ENCODE measurements around the gene PER3. TPM values are rescaled to one million over a fixed set of nuclear protein-coding genes. Genes with fewer than 3 reads are reported as not detected.

Gene PER3
- total RNA-seq, 2 donors from 2014 or later, result 3.9 to 6.3 TPM

DNA sequence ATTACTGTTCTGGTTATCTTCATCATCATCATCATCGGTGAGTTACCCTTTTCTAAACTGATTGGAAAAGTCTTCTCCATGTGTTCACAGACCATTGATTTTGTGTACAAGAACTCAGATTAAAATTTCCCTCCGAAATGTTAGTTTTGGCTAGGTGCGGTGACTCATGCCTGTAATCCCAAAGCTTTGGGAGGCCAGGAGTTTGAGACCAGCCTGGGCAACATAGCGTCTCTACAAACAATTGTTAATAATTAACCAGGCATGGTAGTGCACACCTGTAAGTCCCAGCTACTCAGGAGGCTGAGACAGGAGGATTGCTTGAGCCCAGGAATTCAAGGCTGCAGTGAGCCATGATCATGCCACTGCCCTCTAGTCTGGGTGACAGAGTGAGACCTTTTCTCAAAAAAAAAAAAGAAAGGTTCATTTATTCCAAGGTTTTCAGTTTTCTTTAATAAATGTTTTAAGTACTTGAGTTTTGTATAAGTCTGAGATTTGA is 5.9 kb upstream of the PER3 start:
- WGBS, 2 experiments (ENCODE audit: insufficient coverage in 1 of 2, insufficient read length in 1 of 2), result 96 to 98% methylated on average over 4 of the region's 4 CpGs
- Histone ChIP-seq H3K9me3 (ENCODE audit: control insufficient read depth, low read length) (no peaks in the 10 kb centered on the region), H3K27ac (ENCODE audit: low read depth, low read length) (no peak overlapping the region), H3K27me3 (ENCODE audit: control insufficient read depth, insufficient read depth, low read length, poor library complexity, severe bottlenecking) (no peaks in the 10 kb centered on the region), H3K4me3 (ENCODE audit: low read length) (no peak overlapping the region), H3K9ac (ENCODE audit: extremely low read depth, low read length, poor library complexity, severe bottlenecking) (no peak overlapping the region), H3K4me1 (ENCODE audit: control insufficient read depth, insufficient read depth, low read length) (no peaks in the 10 kb centered on the region), H3K36me3 (ENCODE audit: control insufficient read depth, insufficient read depth, low read length) (peaks cover 72% of the 10 kb centered on the region)
- Mint-ChIP-seq H3K27me3 (ENCODE audit: insufficient read depth) (no peaks in the 10 kb centered on the region), H3K4me3 (no peak overlapping the region), H3K9me3 (no peaks in the 10 kb centered on the region), H3K36me3 (ENCODE audit: low read depth) (peaks cover 71% of the 10 kb centered on the region), H3K27ac (no peak overlapping the region), H3K4me1 (no peaks in the 10 kb centered on the region)
- DNase-seq, result no peak
- TF ChIP-seq, protein P1, sequence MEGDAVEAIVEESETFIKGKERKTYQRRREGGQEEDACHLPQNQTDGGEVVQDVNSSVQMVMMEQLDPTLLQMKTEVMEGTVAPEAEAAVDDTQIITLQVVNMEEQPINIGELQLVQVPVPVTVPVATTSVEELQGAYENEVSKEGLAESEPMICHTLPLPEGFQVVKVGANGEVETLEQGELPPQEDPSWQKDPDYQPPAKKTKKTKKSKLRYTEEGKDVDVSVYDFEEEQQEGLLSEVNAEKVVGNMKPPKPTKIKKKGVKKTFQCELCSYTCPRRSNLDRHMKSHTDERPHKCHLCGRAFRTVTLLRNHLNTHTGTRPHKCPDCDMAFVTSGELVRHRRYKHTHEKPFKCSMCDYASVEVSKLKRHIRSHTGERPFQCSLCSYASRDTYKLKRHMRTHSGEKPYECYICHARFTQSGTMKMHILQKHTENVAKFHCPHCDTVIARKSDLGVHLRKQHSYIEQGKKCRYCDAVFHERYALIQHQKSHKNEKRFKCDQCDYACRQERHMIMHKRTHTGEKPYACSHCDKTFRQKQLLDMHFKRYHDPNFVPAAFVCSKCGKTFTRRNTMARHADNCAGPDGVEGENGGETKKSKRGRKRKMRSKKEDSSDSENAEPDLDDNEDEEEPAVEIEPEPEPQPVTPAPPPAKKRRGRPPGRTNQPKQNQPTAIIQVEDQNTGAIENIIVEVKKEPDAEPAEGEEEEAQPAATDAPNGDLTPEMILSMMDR (conservative IDR thresholded peaks at IDR 0.05), result no peak

DNA sequence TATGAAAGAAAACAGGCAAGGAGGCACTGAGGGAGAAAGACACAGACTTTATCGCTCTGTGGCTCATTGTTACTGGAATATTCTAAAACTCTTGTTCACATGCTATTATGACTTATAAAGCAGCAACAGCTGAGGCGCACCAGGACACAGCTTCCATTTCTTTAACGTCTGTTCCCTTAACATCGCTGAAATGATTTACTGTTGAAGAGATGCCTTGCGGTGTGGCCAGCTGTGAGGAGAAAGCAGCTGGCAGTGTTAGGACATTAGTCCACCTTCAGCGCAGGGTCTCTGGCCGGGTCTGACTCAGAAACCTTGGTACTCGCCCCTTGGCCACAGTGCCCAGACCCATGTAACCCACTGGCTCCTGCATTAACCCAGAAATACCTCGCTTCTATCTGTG is 3.1 kb upstream of the PER3 start:
- no peak overlapping the region for H3K4me3 Mint-ChIP-seq
- WGBS, 2 experiments (ENCODE audit: insufficient coverage in 1 of 2, insufficient read length in 1 of 2), result 95 to 97% methylated on average over 8 to 9 of the region's 9 CpGs
- H3K4me3 ChIP-seq (ENCODE audit: low read length), result no peak overlapping the region

DNA sequence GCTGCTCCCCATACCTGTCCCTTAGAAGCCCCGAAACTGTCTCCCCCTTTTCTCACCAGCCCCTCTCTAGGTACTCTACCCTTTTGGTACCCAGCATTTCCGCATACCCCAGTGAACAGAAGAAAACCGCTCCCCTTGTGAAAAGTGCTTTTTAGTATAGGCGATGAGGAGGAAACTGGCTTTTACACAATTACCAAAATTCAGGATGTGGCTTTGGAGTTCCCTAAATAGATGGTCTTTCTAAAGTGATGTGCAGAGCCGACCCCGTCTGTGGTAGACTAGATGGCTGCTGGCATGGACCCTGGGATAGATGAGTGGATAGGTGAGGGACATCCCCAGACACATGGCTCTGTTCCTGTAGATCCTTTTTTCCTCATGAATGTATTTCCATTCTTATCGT is 2.6 kb upstream of the PER3 start:
- Histone ChIP-seq H3K27ac (ENCODE audit: low read depth, low read length) (no peak overlapping the region), H3K4me3 (ENCODE audit: low read length) (no peak overlapping the region), H3K36me3 (ENCODE audit: control insufficient read depth, insufficient read depth, low read length) (peaks cover 51% of the 10 kb centered on the region), H3K27me3 (ENCODE audit: control insufficient read depth, insufficient read depth, low read length, poor library complexity, severe bottlenecking) (no peaks in the 10 kb centered on the region), H3K4me1 (ENCODE audit: control insufficient read depth, insufficient read depth, low read length) (no peaks in the 10 kb centered on the region), H3K9ac (ENCODE audit: extremely low read depth, low read length, poor library complexity, severe bottlenecking) (no peak overlapping the region), H3K9me3 (ENCODE audit: control insufficient read depth, low read length) (peaks cover 7% of the 10 kb centered on the region)
- TF ChIP-seq, protein P1 (conservative IDR thresholded peaks at IDR 0.05), result no peak
- WGBS, 2 experiments (ENCODE audit: insufficient coverage in 1 of 2, insufficient read length in 1 of 2), result 91% methylated on average over 5 to 7 of the region's 7 CpGs
- Mint-ChIP-seq H3K4me1 (no peaks in the 10 kb centered on the region), H3K36me3 (ENCODE audit: low read depth) (peaks cover 59% of the 10 kb centered on the region), H3K27ac (no peak overlapping the region), H3K27me3 (ENCODE audit: insufficient read depth) (peaks cover 11% of the 10 kb centered on the region), H3K9me3 (peaks cover 11% of the 10 kb centered on the region), H3K4me3 (no peak overlapping the region)
- no peak for DNase-seq

More for the DNA sequence above, 3.1 kb upstream of the PER3 start:
- TF ChIP-seq, protein P1 (conservative IDR thresholded peaks at IDR 0.05), result no peak
- no peaks in the 10 kb centered on the region for H3K27me3 ChIP-seq (ENCODE audit: control insufficient read depth, insufficient read depth, low read length, poor library complexity, severe bottlenecking)
- no peaks in the 10 kb centered on the region for H3K4me1 ChIP-seq (ENCODE audit: control insufficient read depth, insufficient read depth, low read length)
- Mint-ChIP-seq H3K9me3 (peaks cover 11% of the 10 kb centered on the region), H3K4me1 (no peaks in the 10 kb centered on the region), H3K36me3 (ENCODE audit: low read depth) (peaks cover 60% of the 10 kb centered on the region), H3K27me3 (ENCODE audit: insufficient read depth) (peaks cover 11% of the 10 kb centered on the region), H3K27ac (no peak overlapping the region)
- H3K36me3 ChIP-seq (ENCODE audit: control insufficient read depth, insufficient read depth, low read length), result peaks cover 56% of the 10 kb centered on the region
- DNase-seq, result no peak
- no peak overlapping the region for H3K27ac ChIP-seq (ENCODE audit: low read depth, low read length)
- peaks cover 7% of the 10 kb centered on the region for H3K9me3 ChIP-seq (ENCODE audit: control insufficient read depth, low read length)
- no peak overlapping the region for H3K9ac ChIP-seq (ENCODE audit: extremely low read depth, low read length, poor library complexity, severe bottlenecking)

All from endodermal cell (in vitro differentiated cells).